ENCODE data around the gene CENPI. TPM values are rescaled to one million over a fixed set of nuclear protein-coding genes. Genes with fewer than 3 reads are reported as not detected.

The CENPI gene
- polyA plus RNA-seq, 1 of the 3 experiments (the other 2 are of a cell fraction): 2.4 TPM

- TF ChIP-seq PBX3 (IDR thresholded peaks at IDR 0.05) (0 out of 2 replicates have a peak, but pooled peaks have one; percentile 11), SIN3A (IDR thresholded peaks at IDR 0.05; ENCODE audit: borderline replicate concordance, low read depth, low read length) (no peak), REST (IDR thresholded peaks at IDR 0.05; ENCODE audit: low read depth, low read length) (peak; percentile 71; the same call in 1 of the 2 replicates), FOXJ3 (CRISPR knock-in tag; IDR thresholded peaks at IDR 0.05) (no peak), POLR2AphosphoS5 (IDR thresholded peaks at IDR 0.05; ENCODE audit: low read depth, low read length) (peak; percentile 46; the same call in 1 of the 2 replicates)
- peak within 1 kb of the TSS; percentile 60 to 64 for H3K4me3 ChIP-seq (ENCODE audit: low read depth in 2 of 2, low read length in 1 of 2)
- H4K20me1 ChIP-seq (ENCODE audit: insufficient read depth): no peaks in the 10 kb centered on the region
- H3K36me3 ChIP-seq (replicated peaks in 1 of 2; ENCODE audit: control insufficient read depth in 1 of 2, insufficient read depth in 2 of 2, low read length in 1 of 2): no peaks in the 10 kb centered on the region
- peak within 1 kb of the TSS; percentile 39; the same call in 1 of the 2 replicates for H3K9ac ChIP-seq
- H3K4me1 ChIP-seq (ENCODE audit: control insufficient read depth in 1 of 2, insufficient read depth in 2 of 2, low read depth in 1 of 2, low read length in 1 of 2): peaks cover 0 to 8% of the 10 kb centered on the region in 2 experiments; a peak in 1 of 4 replicates
- peak within 1 kb of the TSS; percentile 62 for H3K4me2 ChIP-seq
- no peaks in the 10 kb centered on the region; the same call in 1 of the 2 replicates for H3K27me3 ChIP-seq (ENCODE audit: insufficient read depth)
- H3F3A ChIP-seq (replicated peaks; ENCODE audit: insufficient read depth): peaks cover 3% of the 10 kb centered on the region
- peak; percentile 54 for DNase-seq
- CTCF ChIA-PET: interaction anchor here (0.6 kb wide), 1 partner anchor 72 kb away, joined by 3 read pairs; no protein-coding TSS in a partner anchor
- POLR2A ChIA-PET: no interaction called here
- no peaks in the 10 kb centered on the region for H3K79me2 ChIP-seq (ENCODE audit: insufficient read depth)
- no peak within 1 kb of the TSS; a peak in 1 of 4 replicates for H3K27ac ChIP-seq (ENCODE audit: low read depth in 2 of 2, low read length in 1 of 2)
- no peaks in the 10 kb centered on the region for H3K9me3 ChIP-seq
- H3K9me2 ChIP-seq: no peaks in the 10 kb centered on the region
- H2AFZ ChIP-seq (ENCODE audit: low read depth): peak within 1 kb of the TSS; percentile 67
- WGBS (ENCODE audit: low lambda C conversion rate): 9% methylated on average over 23 of the region's 23 CpGs
These were observed 19.0 kb upstream of the CENPI start, which contains the start of gene TMEM35A for GRCh38 chrX:101078716-101079598. TMEM35A (plus strand) TSS chrX:101078879; CDS start chrX:101079003, 124 bp downstream.

- H3K79me2 ChIP-seq (ENCODE audit: insufficient read depth): no peaks in the 10 kb centered on the region
- peak overlapping the region; percentile 60 to 64; a peak in 2 of 4 replicates for H3K4me3 ChIP-seq (ENCODE audit: low read depth in 2 of 2, low read length in 1 of 2)
- no peak for DNase-seq
- H3K36me3 ChIP-seq (replicated peaks in 1 of 2; ENCODE audit: control insufficient read depth in 1 of 2, insufficient read depth in 2 of 2, low read length in 1 of 2): no peaks in the 10 kb centered on the region
- H3K9me2 ChIP-seq: no peaks in the 10 kb centered on the region
- H3K27me3 ChIP-seq (ENCODE audit: insufficient read depth): no peaks in the 10 kb centered on the region; the same call in 1 of the 2 replicates
- ChIA-PET CTCF (no interaction called here), POLR2A (no interaction called here)
- H2AFZ ChIP-seq (ENCODE audit: low read depth): no peak overlapping the region
- no peak overlapping the region; the same call in 1 of the 2 replicates for H3K9ac ChIP-seq
- WGBS (ENCODE audit: low lambda C conversion rate): 56% methylated on average over 8 of the region's 8 CpGs
- H3F3A ChIP-seq (replicated peaks; ENCODE audit: insufficient read depth): peaks cover 3% of the 10 kb centered on the region
- H4K20me1 ChIP-seq (ENCODE audit: insufficient read depth): no peaks in the 10 kb centered on the region
- H3K27ac ChIP-seq (ENCODE audit: low read depth in 2 of 2, low read length in 1 of 2): no peak overlapping the region
- peak overlapping the region; percentile 62; the same call in 1 of the 2 replicates for H3K4me2 ChIP-seq
- H3K9me3 ChIP-seq: no peaks in the 10 kb centered on the region
- TF ChIP-seq MXI1 (IDR thresholded peaks at IDR 0.05; ENCODE audit: low read depth, low read length) (no peak), ZBTB33 (IDR thresholded peaks at IDR 0.05; ENCODE audit: borderline replicate concordance, low read depth) (no peak), EP300 (IDR thresholded peaks at IDR 0.05; ENCODE audit: borderline replicate concordance in 1 of 2, low read depth in 1 of 2, low read length in 1 of 2) (no peak), YY1 (IDR thresholded peaks at IDR 0.05; ENCODE audit: low read depth) (no peak), IRF3 (IDR thresholded peaks at IDR 0.05; ENCODE audit: low read depth, low read length) (no peak), TAF1 (IDR thresholded peaks at IDR 0.05; ENCODE audit: borderline replicate concordance, low read depth, low read length) (no peak), MEF2A (IDR thresholded peaks at IDR 0.05; ENCODE audit: borderline replicate concordance, low read depth) (no peak), TEAD4 (IDR thresholded peaks at IDR 0.05; ENCODE audit: borderline replicate concordance, insufficient read depth) (no peak)
- peaks cover 0 to 8% of the 10 kb centered on the region in 2 experiments; a peak in 1 of 4 replicates for H3K4me1 ChIP-seq (ENCODE audit: control insufficient read depth in 1 of 2, insufficient read depth in 2 of 2, low read depth in 1 of 2, low read length in 1 of 2)
These were observed 18.2 kb upstream of the CENPI start for GRCh38 chrX:101079736-101080270.
